Measurements from ENCODE around the gene RGS3.

GRCh38 chr9:113528811-113529210 lies 65.3 kb downstream of the RGS3 start:
- TF ChIP-seq CTCF (IDR thresholded peaks at IDR 0.05 in 2 of 3, conservative IDR thresholded peaks at IDR 0.05 in 1 of 3; ENCODE audit: borderline replicate concordance in 1 of 3, insufficient read depth in 1 of 3, low read depth in 2 of 3, low read length in 2 of 3) (no peak), TCF7L2 (IDR thresholded peaks at IDR 0.05; ENCODE audit: borderline replicate concordance, extremely low read depth, insufficient read depth, insufficient read length) (no peak)
